Smooth muscle cell (in vitro differentiated cells): ENCODE measurements around the gene THSD4. TPM values are rescaled to one million over a fixed set of nuclear protein-coding genes. Genes with fewer than 3 reads are reported as not detected.

Experiments used
- DNase-seq: peaks from one replicate; lab custom pipeline; 2025; ENCODE audit not compliant: unreplicated experiment; lab: John Stamatoyannopoulos, UW
- H2AFZ ChIP-seq: fragments of 200-600 bp; sonication (generic); 2 replicates; pipeline ENCODE4 v1.6.0; 2016; ENCODE audit warnings: antibody characterized with exemption, low read depth, mild to moderate bottlenecking
- H3F3A ChIP-seq: fragments of 200-600 bp; sonication (generic); 2 replicates; pipeline ENCODE4 v1.6.0; 2017; ENCODE audit warnings: antibody characterized with exemption, low read depth
- H3K27ac ChIP-seq: fragments of 200-600 bp; sonication (generic); 2 replicates; pipeline ENCODE4 v1.5.1; 2016; ENCODE audit warnings: low read depth, mild to moderate bottlenecking
- H3K27me3 ChIP-seq: fragments of 200-600 bp; sonication (generic); 2 replicates; pipeline ENCODE4 v1.6.1; 2016; ENCODE audit warnings: low read depth, mild to moderate bottlenecking
- H3K36me3 ChIP-seq: fragments of 200-600 bp; sonication (generic); 2 replicates; pipeline ENCODE4 v1.5.1; 2016; ENCODE audit warnings: low read depth
- H3K4me1 ChIP-seq: fragments of 200-600 bp; sonication (generic); 2 replicates; pipeline ENCODE4 v1.5.1; 2016; ENCODE audit warnings: low read depth
- H3K4me2 ChIP-seq: fragments of 200-600 bp; sonication (generic); 2 replicates; pipeline ENCODE4 v1.6.0; 2016; ENCODE audit warnings: mild to moderate bottlenecking
- H3K4me3 ChIP-seq: fragments of 200-600 bp; sonication (generic); 2 replicates; pipeline ENCODE4 v1.5.1; 2016; ENCODE audit warnings: mild to moderate bottlenecking
- H3K79me2 ChIP-seq: fragments of 200-600 bp; sonication (generic); 2 replicates; pipeline ENCODE4 v1.6.0; 2016; ENCODE audit warnings: low read depth, mild to moderate bottlenecking
- H3K9ac ChIP-seq: fragments of 200-600 bp; sonication (generic); 2 replicates; pipeline ENCODE4 v1.6.0; 2016; ENCODE audit warnings: low read depth
- H3K9me3 ChIP-seq: fragments of 200-600 bp; sonication (generic); replicated peaks from 2 replicates; pipeline ENCODE4 v1.5.1; 2016; ENCODE audit warnings: low read depth
- H4K20me1 ChIP-seq: fragments of 200-600 bp; sonication (generic); 2 replicates; pipeline ENCODE4 v1.6.0; 2016; ENCODE audit warnings: low read depth
- CTCF ChIP-seq: fragments of 200-600 bp; sonication (generic); IDR thresholded peaks from 2 replicates; pipeline ENCODE4 v1.5.1; 2017; ENCODE audit warnings: borderline replicate concordance, mild to moderate bottlenecking, antibody characterized with exemption; ENCODE audit not compliant: insufficient read depth, poor library complexity, severe bottlenecking
- WGBS: methylation state at CpG from one replicate; pipeline ENCODE4 v1.1.7; 2016; ENCODE audit warnings: low lambda C conversion rate; 5-methylcytosine and 5-hydroxymethylcytosine counted together
- polyA plus RNA-seq: library from polyadenylated mRNA; unstranded; fragments of >200 nt; fragmentation: Nextera tagmentation; extraction: Ambion mirVana; gene quantifications from 2 replicates; pipeline ENCODE4 v1.2.1, GENCODE V29; 2016
- total RNA-seq: library from RNA; depleted of rRNA; stranded (reverse); fragments of >200 nt; gene quantifications from 2 replicates; pipeline ENCODE4 v1.2.3, GENCODE V29; 2014

Gene THSD4
- total and polyA plus RNA-seq, 2 experiments from 2014 or later, result 2.5 to 4.1 TPM

GRCh38 chr15:71192816-71193215 is 77.5 kb downstream of the THSD4 start:
- H3F3A ChIP-seq, result no peaks in the 10 kb centered on the region
- H3K79me2 ChIP-seq, result no peaks in the 10 kb centered on the region
- no peak overlapping the region for H2AFZ ChIP-seq
- no peak overlapping the region for H3K9ac ChIP-seq
- no peaks in the 10 kb centered on the region for H3K4me1 ChIP-seq
- H3K27ac ChIP-seq, result no peak overlapping the region
- H3K36me3 ChIP-seq, result no peaks in the 10 kb centered on the region
- no peak for TF ChIP-seq CTCF
- no peak overlapping the region for H3K4me3 ChIP-seq
- no peak overlapping the region for H3K4me2 ChIP-seq
- H3K9me3 ChIP-seq, result no peaks in the 10 kb centered on the region
- 93% methylated on average over 7 of the region's 7 CpGs for WGBS
- no peaks in the 10 kb centered on the region for H4K20me1 ChIP-seq
- no peaks in the 10 kb centered on the region for H3K27me3 ChIP-seq
- no peak for DNase-seq

GRCh38 chr15:71194286-71194685 is 79.0 kb downstream of the THSD4 start:
- Histone ChIP-seq H3F3A (no peaks in the 10 kb centered on the region), H3K4me2 (no peak overlapping the region), H3K9ac (no peak overlapping the region), H2AFZ (no peak overlapping the region), H4K20me1 (no peaks in the 10 kb centered on the region), H3K9me3 (no peaks in the 10 kb centered on the region), H3K4me3 (no peak overlapping the region), H3K79me2 (no peaks in the 10 kb centered on the region), H3K27ac (no peak overlapping the region), H3K27me3 (no peaks in the 10 kb centered on the region), H3K36me3 (no peaks in the 10 kb centered on the region), H3K4me1 (no peaks in the 10 kb centered on the region)
- WGBS, result 80% methylated on average over 6 of the region's 6 CpGs
- TF ChIP-seq CTCF, result no peak
- no peak for DNase-seq

GRCh38 chr15:71195242-71195641 is 80.0 kb downstream of the THSD4 start:
- no peaks in the 10 kb centered on the region for H3K79me2 ChIP-seq
- no peak overlapping the region for H3K4me3 ChIP-seq
- DNase-seq, result no peak
- WGBS, result 100% methylated on average over 1 of the region's 1 CpG
- H3K36me3 ChIP-seq, result no peaks in the 10 kb centered on the region
- H3K9me3 ChIP-seq, result no peaks in the 10 kb centered on the region
- H3K4me1 ChIP-seq, result no peaks in the 10 kb centered on the region
- H4K20me1 ChIP-seq, result no peaks in the 10 kb centered on the region
- H3K9ac ChIP-seq, result no peak overlapping the region
- no peaks in the 10 kb centered on the region for H3K27me3 ChIP-seq
- no peak overlapping the region for H3K27ac ChIP-seq
- no peak overlapping the region for H2AFZ ChIP-seq
- H3F3A ChIP-seq, result no peaks in the 10 kb centered on the region
- TF ChIP-seq CTCF, result no peak
- H3K4me2 ChIP-seq, result no peak overlapping the region

DNA sequence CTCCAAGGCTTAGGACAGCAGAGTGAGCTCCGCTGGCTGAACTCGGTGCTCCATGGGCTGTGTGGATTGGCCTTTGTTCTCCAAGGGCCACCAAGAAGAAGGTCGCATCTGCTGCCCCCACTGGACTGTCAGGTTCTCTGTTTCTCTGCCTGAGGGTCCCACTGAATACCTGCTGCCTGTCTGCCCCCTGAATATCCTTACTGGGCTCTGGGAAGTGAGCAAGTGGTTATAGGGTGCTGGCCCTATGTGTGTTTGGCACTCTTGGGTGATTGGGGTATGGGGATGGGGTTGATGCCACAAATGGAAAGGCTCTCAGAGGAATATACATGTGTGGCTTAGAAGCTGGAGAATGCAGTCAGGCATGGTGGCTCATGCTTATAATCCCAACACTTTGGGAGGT is 82.3 kb downstream of the THSD4 start:
- no peaks in the 10 kb centered on the region for H3K9me3 ChIP-seq
- no peak overlapping the region for H2AFZ ChIP-seq
- H4K20me1 ChIP-seq, result no peaks in the 10 kb centered on the region
- no peaks in the 10 kb centered on the region for H3K36me3 ChIP-seq
- H3K4me1 ChIP-seq, result no peaks in the 10 kb centered on the region
- H3K4me3 ChIP-seq, result no peak overlapping the region
- WGBS, result 89% methylated on average over 3 of the region's 3 CpGs
- H3F3A ChIP-seq, result no peaks in the 10 kb centered on the region
- no peak overlapping the region for H3K27ac ChIP-seq
- H3K9ac ChIP-seq, result no peak overlapping the region
- H3K27me3 ChIP-seq, result no peaks in the 10 kb centered on the region
- TF ChIP-seq CTCF, result no peak
- H3K4me2 ChIP-seq, result no peak overlapping the region
- H3K79me2 ChIP-seq, result no peaks in the 10 kb centered on the region
- DNase-seq, result no peak
